Nephron progenitor cell (in vitro differentiated cells): ENCODE measurements around the gene GBP5.
"Not testable (repeated sequence)": the region's sequence is repeated elsewhere in the genome, so short reads cannot be mapped to it uniquely, and the experiment has no call there.

Experiments used
- DNase-seq: peaks from one replicate; pipeline ENCODE4 v3.0.0; 2021
- H3K27ac Mint-ChIP-seq: 2 replicates; pipeline ENCODE4 v1.8.0; 2021; ENCODE audit warnings: mild to moderate bottlenecking, moderate library complexity, mixed read lengths
- H3K27me3 Mint-ChIP-seq: 2 replicates; pipeline ENCODE4 v1.8.0; 2021; ENCODE audit warnings: mild to moderate bottlenecking, low read depth, mixed read lengths; ENCODE audit not compliant: poor library complexity
- H3K36me3 Mint-ChIP-seq: 2 replicates; pipeline ENCODE4 v1.8.0; 2021; ENCODE audit warnings: low read depth, mixed read lengths
- H3K4me1 Mint-ChIP-seq: 2 replicates; pipeline ENCODE4 v1.8.0; 2021; ENCODE audit warnings: mixed read lengths
- H3K4me3 Mint-ChIP-seq: 2 replicates; pipeline ENCODE4 v1.8.0; 2021; ENCODE audit warnings: mild to moderate bottlenecking, moderate library complexity, mixed read lengths
- H3K9me3 Mint-ChIP-seq: 2 replicates; pipeline ENCODE4 v1.8.0; 2021; ENCODE audit warnings: mild to moderate bottlenecking, moderate library complexity, mixed read lengths
- TF ChIP-seq, protein P1 (sequence below): fragments of 200-600 bp; sonication (generic); IDR thresholded peaks from 2 replicates; pipeline ENCODE4 v1.5.0; 2021; ENCODE audit warnings: antibody characterized with exemption

Gene GBP5, protein sequence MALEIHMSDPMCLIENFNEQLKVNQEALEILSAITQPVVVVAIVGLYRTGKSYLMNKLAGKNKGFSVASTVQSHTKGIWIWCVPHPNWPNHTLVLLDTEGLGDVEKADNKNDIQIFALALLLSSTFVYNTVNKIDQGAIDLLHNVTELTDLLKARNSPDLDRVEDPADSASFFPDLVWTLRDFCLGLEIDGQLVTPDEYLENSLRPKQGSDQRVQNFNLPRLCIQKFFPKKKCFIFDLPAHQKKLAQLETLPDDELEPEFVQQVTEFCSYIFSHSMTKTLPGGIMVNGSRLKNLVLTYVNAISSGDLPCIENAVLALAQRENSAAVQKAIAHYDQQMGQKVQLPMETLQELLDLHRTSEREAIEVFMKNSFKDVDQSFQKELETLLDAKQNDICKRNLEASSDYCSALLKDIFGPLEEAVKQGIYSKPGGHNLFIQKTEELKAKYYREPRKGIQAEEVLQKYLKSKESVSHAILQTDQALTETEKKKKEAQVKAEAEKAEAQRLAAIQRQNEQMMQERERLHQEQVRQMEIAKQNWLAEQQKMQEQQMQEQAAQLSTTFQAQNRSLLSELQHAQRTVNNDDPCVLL

DNA sequence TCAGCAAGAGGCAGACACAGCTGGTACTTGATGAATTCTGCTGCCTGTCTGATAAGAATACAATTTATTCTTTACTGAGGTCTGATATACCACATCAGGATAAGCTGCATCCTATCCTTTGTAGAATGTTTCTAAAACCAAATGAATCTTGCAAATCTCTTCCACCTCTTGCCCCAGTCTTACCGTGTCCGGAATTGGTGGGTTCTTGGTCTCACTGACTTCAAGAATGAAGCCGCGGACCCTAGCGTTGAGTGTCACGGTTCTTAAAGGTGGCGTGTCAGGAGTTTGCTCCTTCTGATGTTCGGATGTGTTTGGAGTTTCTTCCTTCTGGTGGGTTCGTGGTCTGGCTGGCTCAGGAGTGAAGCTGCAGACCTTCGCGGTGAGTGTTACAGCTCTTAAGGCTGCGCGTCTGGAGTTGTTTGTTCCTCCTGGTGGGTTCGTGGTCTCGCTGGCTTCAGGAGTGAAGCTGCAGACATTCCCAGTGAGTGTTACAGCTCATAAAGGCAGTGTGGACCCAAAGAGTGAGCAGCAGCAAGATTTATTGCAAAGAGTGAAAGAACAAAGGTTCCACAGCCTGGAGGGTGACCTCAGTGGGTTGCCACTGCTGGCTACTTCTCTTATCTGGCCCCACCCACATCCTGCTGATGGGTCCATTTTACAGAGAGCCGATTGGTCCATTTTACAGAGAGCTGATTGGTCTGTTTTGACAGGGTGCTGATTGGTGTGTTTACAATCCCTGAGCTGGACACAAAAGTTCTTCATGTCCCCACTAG lies at the start of gene GBP5:
TSS of gene GBP5 (minus strand) at position 592 of the 773 bp plus-strand sequence. CDS start 3,305 bp downstream, outside the sequence.
- H3K27ac Mint-ChIP-seq, H3K9me3 Mint-ChIP-seq, H3K36me3 Mint-ChIP-seq, H3K4me3 Mint-ChIP-seq, H3K27me3 Mint-ChIP-seq, DNase-seq, H3K4me1 Mint-ChIP-seq: not testable (repeated sequence)

DNA sequence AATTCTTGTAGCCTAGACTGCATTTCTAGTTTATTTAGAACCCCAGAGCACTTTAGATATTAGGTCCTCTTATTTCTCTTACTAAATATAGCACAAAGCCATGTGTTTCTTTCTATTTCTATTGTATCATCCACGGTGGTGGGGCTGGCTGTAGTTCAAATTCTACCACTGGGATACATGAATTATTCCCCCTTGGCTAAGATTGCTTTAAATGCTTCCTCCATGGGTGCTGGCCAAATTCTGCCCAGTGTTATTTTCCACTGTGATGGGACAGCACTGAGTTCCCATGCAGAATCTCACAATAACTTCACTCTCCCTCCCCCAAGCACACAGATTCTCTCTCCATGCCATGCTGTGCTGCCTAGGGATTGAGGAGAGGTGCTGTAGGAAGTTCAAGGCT lies 49.7 kb upstream of the GBP5 start:
- TF ChIP-seq, protein P1, sequence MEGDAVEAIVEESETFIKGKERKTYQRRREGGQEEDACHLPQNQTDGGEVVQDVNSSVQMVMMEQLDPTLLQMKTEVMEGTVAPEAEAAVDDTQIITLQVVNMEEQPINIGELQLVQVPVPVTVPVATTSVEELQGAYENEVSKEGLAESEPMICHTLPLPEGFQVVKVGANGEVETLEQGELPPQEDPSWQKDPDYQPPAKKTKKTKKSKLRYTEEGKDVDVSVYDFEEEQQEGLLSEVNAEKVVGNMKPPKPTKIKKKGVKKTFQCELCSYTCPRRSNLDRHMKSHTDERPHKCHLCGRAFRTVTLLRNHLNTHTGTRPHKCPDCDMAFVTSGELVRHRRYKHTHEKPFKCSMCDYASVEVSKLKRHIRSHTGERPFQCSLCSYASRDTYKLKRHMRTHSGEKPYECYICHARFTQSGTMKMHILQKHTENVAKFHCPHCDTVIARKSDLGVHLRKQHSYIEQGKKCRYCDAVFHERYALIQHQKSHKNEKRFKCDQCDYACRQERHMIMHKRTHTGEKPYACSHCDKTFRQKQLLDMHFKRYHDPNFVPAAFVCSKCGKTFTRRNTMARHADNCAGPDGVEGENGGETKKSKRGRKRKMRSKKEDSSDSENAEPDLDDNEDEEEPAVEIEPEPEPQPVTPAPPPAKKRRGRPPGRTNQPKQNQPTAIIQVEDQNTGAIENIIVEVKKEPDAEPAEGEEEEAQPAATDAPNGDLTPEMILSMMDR, result no peak
- peaks cover 4% of the 10 kb centered on the region for H3K27me3 Mint-ChIP-seq
- H3K36me3 Mint-ChIP-seq, result no peaks in the 10 kb centered on the region
- no peak for DNase-seq
- no peaks in the 10 kb centered on the region for H3K4me1 Mint-ChIP-seq
- H3K27ac Mint-ChIP-seq, result no peak overlapping the region
- peaks cover 33% of the 10 kb centered on the region for H3K9me3 Mint-ChIP-seq
- no peak overlapping the region for H3K4me3 Mint-ChIP-seq

DNA sequence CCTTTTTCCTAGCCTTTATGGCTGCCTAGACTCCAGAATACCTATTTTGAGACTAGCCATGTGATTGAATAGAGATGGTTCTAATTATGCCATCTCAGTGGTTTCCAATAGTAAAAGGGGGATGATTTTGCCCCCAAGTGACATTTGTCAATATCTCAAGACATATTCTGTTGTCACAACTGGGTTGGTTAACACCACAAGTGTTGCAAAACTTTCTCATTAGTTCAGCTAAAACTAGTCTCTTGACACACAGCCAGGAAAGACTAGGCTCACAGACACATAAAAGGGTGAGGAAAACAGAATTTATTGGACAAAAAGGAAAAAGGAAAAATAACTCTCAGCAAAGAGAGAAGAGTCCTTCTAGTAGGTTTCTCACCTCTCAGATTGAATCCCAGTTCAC lies 39.9 kb upstream of the GBP5 start:
- Mint-ChIP-seq H3K36me3 (no peaks in the 10 kb centered on the region), H3K4me1 (peaks cover 16% of the 10 kb centered on the region), H3K27ac (no peak overlapping the region), H3K27me3 (peaks cover 7% of the 10 kb centered on the region), H3K9me3 (peaks cover 7% of the 10 kb centered on the region), H3K4me3 (no peak overlapping the region)
- no peak for DNase-seq
- TF ChIP-seq, protein P1, result no peak

DNA sequence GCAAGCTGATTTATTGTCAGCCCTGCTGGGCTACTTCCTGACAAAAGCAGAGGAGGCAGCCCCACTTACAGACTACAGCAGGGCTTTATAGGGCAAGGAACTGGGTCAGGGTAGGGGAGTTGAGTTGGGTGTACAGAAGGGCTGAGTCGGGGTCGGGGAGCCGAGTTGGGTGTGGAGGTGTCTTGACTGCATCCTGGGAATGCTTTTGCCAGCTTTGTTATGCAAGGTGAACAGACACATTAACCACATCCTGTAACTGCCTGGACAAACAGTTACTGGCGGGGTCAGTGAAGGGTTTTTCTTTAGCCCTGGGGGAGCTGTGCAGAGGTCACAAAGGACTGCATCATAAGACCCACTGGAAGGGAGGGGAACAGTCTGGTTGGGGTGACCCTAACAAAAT lies 39.1 kb upstream of the GBP5 start:
- Mint-ChIP-seq H3K4me3 (peak overlapping the region; percentile 2), H3K36me3 (no peaks in the 10 kb centered on the region), H3K27ac (peak overlapping the region; percentile 13), H3K4me1 (peaks cover 16% of the 10 kb centered on the region), H3K9me3 (peaks cover 3% of the 10 kb centered on the region), H3K27me3 (peaks cover 7% of the 10 kb centered on the region)
- no peak for DNase-seq
- TF ChIP-seq, protein P1, result no peak

DNA sequence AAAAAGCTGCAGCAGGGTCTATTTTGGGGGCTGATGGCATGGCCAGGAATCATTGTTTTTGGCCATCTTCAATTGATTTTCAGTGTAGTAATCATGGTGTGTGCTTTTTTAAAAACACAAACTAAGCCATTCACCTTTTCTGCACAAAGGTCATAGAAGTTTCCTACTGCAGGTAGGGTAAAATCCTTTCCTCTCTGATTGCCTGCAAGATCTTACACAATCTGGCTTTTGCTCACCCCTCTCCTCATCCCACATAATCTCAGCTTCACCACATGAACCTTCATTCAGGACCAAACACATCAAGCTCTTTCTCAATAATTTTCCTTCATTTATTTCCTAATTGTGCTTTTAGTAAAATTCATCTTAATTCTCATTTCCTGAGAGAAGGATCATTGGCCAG lies 38.3 kb upstream of the GBP5 start:
- Mint-ChIP-seq H3K27ac (no peak overlapping the region), H3K9me3 (peaks cover 3% of the 10 kb centered on the region), H3K4me1 (peaks cover 16% of the 10 kb centered on the region), H3K36me3 (no peaks in the 10 kb centered on the region), H3K27me3 (peaks cover 7% of the 10 kb centered on the region), H3K4me3 (no peak overlapping the region)
- DNase-seq, result no peak
- TF ChIP-seq, protein P1, result no peak

DNA sequence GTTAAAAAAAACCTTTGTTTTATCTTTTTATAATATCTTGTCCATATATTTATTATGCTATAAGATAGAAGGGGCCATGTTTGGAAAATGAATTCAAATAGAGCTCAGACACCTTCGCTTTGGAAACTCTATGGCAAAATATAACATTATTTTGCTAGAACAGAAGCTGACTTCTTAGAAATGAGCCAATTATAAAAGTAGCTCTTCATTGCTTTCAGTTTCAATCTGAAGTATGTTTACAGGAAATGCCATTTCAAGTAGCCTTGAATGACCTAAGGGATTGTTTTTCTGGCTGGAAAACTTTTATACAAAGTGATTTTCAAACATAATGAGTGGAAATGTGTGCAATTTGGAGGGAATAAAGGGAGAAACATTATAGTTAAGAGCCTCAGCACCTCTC lies 37.8 kb upstream of the GBP5 start:
- H3K27ac Mint-ChIP-seq, result no peak overlapping the region
- H3K9me3 Mint-ChIP-seq, result peaks cover 3% of the 10 kb centered on the region
- H3K4me1 Mint-ChIP-seq, result peaks cover 16% of the 10 kb centered on the region
- DNase-seq, result no peak
- peaks cover 7% of the 10 kb centered on the region for H3K27me3 Mint-ChIP-seq
- TF ChIP-seq, protein P1, result no peak
- H3K4me3 Mint-ChIP-seq, result no peak overlapping the region
- H3K36me3 Mint-ChIP-seq, result no peaks in the 10 kb centered on the region
